Smooth muscle cell (in vitro differentiated cells): Measurements from ENCODE around the gene PRDM1. TPM values are rescaled to one million over a fixed set of nuclear protein-coding genes. Genes with fewer than 3 reads are reported as not detected.

Experiments
- DNase-seq: peaks from one replicate; lab custom pipeline; 2025; ENCODE audit not compliant: unreplicated experiment; lab: John Stamatoyannopoulos, UW
- H2AFZ ChIP-seq: fragments of 200-600 bp; sonication (generic); 2 replicates; pipeline ENCODE4 v1.6.0; 2016; ENCODE audit warnings: antibody characterized with exemption, low read depth, mild to moderate bottlenecking
- H3F3A ChIP-seq: fragments of 200-600 bp; sonication (generic); 2 replicates; pipeline ENCODE4 v1.6.0; 2017; ENCODE audit warnings: antibody characterized with exemption, low read depth
- H3K27ac ChIP-seq: fragments of 200-600 bp; sonication (generic); 2 replicates; pipeline ENCODE4 v1.5.1; 2016; ENCODE audit warnings: low read depth, mild to moderate bottlenecking
- H3K27me3 ChIP-seq: fragments of 200-600 bp; sonication (generic); 2 replicates; pipeline ENCODE4 v1.6.1; 2016; ENCODE audit warnings: low read depth, mild to moderate bottlenecking
- H3K36me3 ChIP-seq: fragments of 200-600 bp; sonication (generic); 2 replicates; pipeline ENCODE4 v1.5.1; 2016; ENCODE audit warnings: low read depth
- H3K4me1 ChIP-seq: fragments of 200-600 bp; sonication (generic); 2 replicates; pipeline ENCODE4 v1.5.1; 2016; ENCODE audit warnings: low read depth
- H3K4me2 ChIP-seq: fragments of 200-600 bp; sonication (generic); 2 replicates; pipeline ENCODE4 v1.6.0; 2016; ENCODE audit warnings: mild to moderate bottlenecking
- H3K4me3 ChIP-seq: fragments of 200-600 bp; sonication (generic); 2 replicates; pipeline ENCODE4 v1.5.1; 2016; ENCODE audit warnings: mild to moderate bottlenecking
- H3K79me2 ChIP-seq: fragments of 200-600 bp; sonication (generic); 2 replicates; pipeline ENCODE4 v1.6.0; 2016; ENCODE audit warnings: low read depth, mild to moderate bottlenecking
- H3K9ac ChIP-seq: fragments of 200-600 bp; sonication (generic); 2 replicates; pipeline ENCODE4 v1.6.0; 2016; ENCODE audit warnings: low read depth
- H3K9me3 ChIP-seq: fragments of 200-600 bp; sonication (generic); replicated peaks from 2 replicates; pipeline ENCODE4 v1.5.1; 2016; ENCODE audit warnings: low read depth
- H4K20me1 ChIP-seq: fragments of 200-600 bp; sonication (generic); 2 replicates; pipeline ENCODE4 v1.6.0; 2016; ENCODE audit warnings: low read depth
- CTCF ChIP-seq: fragments of 200-600 bp; sonication (generic); IDR thresholded peaks from 2 replicates; pipeline ENCODE4 v1.5.1; 2017; ENCODE audit warnings: borderline replicate concordance, mild to moderate bottlenecking, antibody characterized with exemption; ENCODE audit not compliant: insufficient read depth, poor library complexity, severe bottlenecking
- WGBS: methylation state at CpG from one replicate; pipeline ENCODE4 v1.1.7; 2016; ENCODE audit warnings: low lambda C conversion rate; 5-methylcytosine and 5-hydroxymethylcytosine counted together
- polyA plus RNA-seq: library from polyadenylated mRNA; unstranded; fragments of >200 nt; fragmentation: Nextera tagmentation; extraction: Ambion mirVana; gene quantifications from 2 replicates; pipeline ENCODE4 v1.2.1, GENCODE V29; 2016
- total RNA-seq: library from RNA; depleted of rRNA; stranded (reverse); fragments of >200 nt; gene quantifications from 2 replicates; pipeline ENCODE4 v1.2.3, GENCODE V29; 2014

The PRDM1 gene
- total and polyA plus RNA-seq, 2 experiments from 2014 or later, result 15.1 to 15.6 TPM

GRCh38 chr6:106110164-106110826, 24.2 kb downstream of the PRDM1 start:
- DNase-seq, result no peak
- Histone ChIP-seq H3K36me3 (peaks cover 10% of the 10 kb centered on the region), H3K79me2 (no peaks in the 10 kb centered on the region), H3K27me3 (no peaks in the 10 kb centered on the region), H3K4me3 (no peak overlapping the region), H2AFZ (no peak overlapping the region), H3K9me3 (no peaks in the 10 kb centered on the region), H4K20me1 (peaks cover 12% of the 10 kb centered on the region), H3K4me2 (no peak overlapping the region), H3K9ac (no peak overlapping the region), H3F3A (no peaks in the 10 kb centered on the region), H3K4me1 (no peaks in the 10 kb centered on the region), H3K27ac (no peak overlapping the region)
- 52% methylated on average over 10 of the region's 10 CpGs for WGBS
- no peak for TF ChIP-seq CTCF

- DNase-seq, result no peak
- Histone ChIP-seq H2AFZ (no peak overlapping the region), H3K36me3 (peaks cover 6% of the 10 kb centered on the region), H3K9ac (no peak overlapping the region), H3K9me3 (no peaks in the 10 kb centered on the region), H3K4me3 (no peak overlapping the region), H4K20me1 (peaks cover 5% of the 10 kb centered on the region), H3F3A (no peaks in the 10 kb centered on the region), H3K27me3 (no peaks in the 10 kb centered on the region), H3K4me2 (no peak overlapping the region), H3K27ac (no peak overlapping the region), H3K79me2 (no peaks in the 10 kb centered on the region), H3K4me1 (no peaks in the 10 kb centered on the region)
- 74% methylated on average over 2 of the region's 2 CpGs for WGBS
- no peak for TF ChIP-seq CTCF
These were observed 26.3 kb downstream of the PRDM1 start for GRCh38 chr6:106112433-106112832.

- no peak overlapping the region for H3K27ac ChIP-seq
- H3F3A ChIP-seq, result no peaks in the 10 kb centered on the region
- H4K20me1 ChIP-seq, result no peaks in the 10 kb centered on the region
- WGBS, result 95% methylated on average over 10 of the region's 10 CpGs
- no peaks in the 10 kb centered on the region for H3K4me1 ChIP-seq
- H3K27me3 ChIP-seq, result no peaks in the 10 kb centered on the region
- no peak overlapping the region for H2AFZ ChIP-seq
- no peaks in the 10 kb centered on the region for H3K36me3 ChIP-seq
- no peak overlapping the region for H3K9ac ChIP-seq
- H3K9me3 ChIP-seq, result no peaks in the 10 kb centered on the region
- no peak overlapping the region for H3K4me3 ChIP-seq
- no peak for TF ChIP-seq CTCF
- no peaks in the 10 kb centered on the region for H3K79me2 ChIP-seq
- DNase-seq, result no peak
- H3K4me2 ChIP-seq, result no peak overlapping the region
These were observed 27.3 kb downstream of the PRDM1 start for GRCh38 chr6:106113256-106113959.
